HCT116 (cell line): Measurements from ENCODE around the gene LDLR. TPM values are rescaled to one million over a fixed set of nuclear protein-coding genes. Genes with fewer than 3 reads are reported as not detected.

ENCODE experiments used
- ATAC-seq: fragments of 200-7000 bp; cut with Tn5 transposase; 2 replicates; pipeline ENCODE4 v1.9.1; 2020; ENCODE audit warnings: mild to moderate bottlenecking, moderate library complexity
- BruUV-seq: library from RNA; stranded (reverse); fragments of 400-500 nt; replicated peaks from 2 replicates; lab custom pipeline; 2021; lab: Mats Ljungman, UMichigan
- CTCF ChIA-PET: fragments of 300-600 bp; sonication (Branson Sonifier 250); formaldehyde crosslinking; loops from one replicate; lab custom pipeline; 2021; ENCODE audit warnings: antibody characterized with exemption; lab: Charles Lee
- POLR2A ChIA-PET: fragments of 300-600, 350-600 bp; sonication (Branson Sonifier 250); formaldehyde crosslinking; loops from one replicate; lab custom pipeline; 2021; ENCODE audit warnings: antibody characterized with exemption; lab: Charles Lee
- RAD21 ChIA-PET, 2 experiments: fragments of 300-600 bp; sonication (Branson Sonifier 250); formaldehyde crosslinking; loops; one replicate each; lab custom pipeline; 2023; ENCODE audit warnings: low total read pairs in 2 of 2; ENCODE audit not compliant: uncharacterized antibody in 2 of 2, unreplicated experiment in 2 of 2, low non-redundant PET in 1 of 2; lab: Charles Lee
- DNase-seq: peaks from one replicate; pipeline ENCODE4 v3.0.0-alpha.2; 2010; ENCODE audit warnings: low read depth, low spot score
- H2AFZ ChIP-seq: fragments of 200-600 bp; shearing (Covaris generic), sonication (generic); 2 replicates; pipeline ENCODE4 v1.6.1; 2017; ENCODE audit warnings: low read depth, mixed run types, mixed read lengths, antibody characterized with exemption, low read length; ENCODE audit not compliant: poor library complexity, severe bottlenecking
- H3K27ac ChIP-seq: 2 replicates; pipeline ENCODE4 v1.5.1; 2012; ENCODE audit warnings: low read depth, low read length
- H3K27me3 ChIP-seq: fragments of 200-600 bp; sonication (generic); 2 replicates; pipeline ENCODE4 v1.6.1; 2016; ENCODE audit warnings: mixed run types, low read length, mixed read lengths; ENCODE audit not compliant: insufficient read depth
- H3K36me3 ChIP-seq, 2 experiments: fragments of 200-500 bp in 1 of 2; fragments of 200-600 bp in 1 of 2; sonication (Bioruptor generic) in 1 of 2; sonication (generic) in 1 of 2; 2 replicates each; pipeline versions ENCODE4 v1.5.1 to v1.6.1; 2014 to 2016; ENCODE audit warnings: low read length in 2 of 2, inconsistent platforms in 1 of 2, mixed read lengths in 1 of 2, mixed run types in 1 of 2; ENCODE audit not compliant: insufficient read depth in 2 of 2, control insufficient read depth in 1 of 2
- H3K4me1 ChIP-seq, 2 experiments: fragments of 200-600 bp in 1 of 2; sonication (generic) in 1 of 2; 2 replicates each; pipeline versions ENCODE4 v1.5.1 to v1.6.1; 2012 to 2017; ENCODE audit warnings: low read length in 2 of 2, inconsistent platforms in 1 of 2, mild to moderate bottlenecking in 1 of 2, mixed read lengths in 1 of 2, mixed run types in 1 of 2, moderate library complexity in 1 of 2; ENCODE audit not compliant: insufficient read depth in 2 of 2, control insufficient read depth in 1 of 2
- H3K4me2 ChIP-seq: fragments of 200-600 bp; sonication (generic); 2 replicates; pipeline ENCODE4 v1.6.1; 2017; ENCODE audit warnings: mixed run types, low read length, mixed read lengths
- H3K4me3 ChIP-seq, 2 experiments: fragments of 200-600 bp in 1 of 2; sonication (generic) in 1 of 2; replicated peaks in 1 of 2; 2 replicates each; pipeline ENCODE4 v1.5.1; 2011 to 2016; ENCODE audit warnings: low read length in 2 of 2, control low read depth in 1 of 2, low read depth in 1 of 2, mild to moderate bottlenecking in 1 of 2, mixed read lengths in 1 of 2, mixed run types in 1 of 2
- H3K79me2 ChIP-seq: fragments of 200-600 bp; sonication (generic); 2 replicates; pipeline ENCODE4 v1.6.1; 2017; ENCODE audit warnings: mild to moderate bottlenecking, mixed run types, low read length, moderate library complexity, mixed read lengths; ENCODE audit not compliant: insufficient read depth
- H3K9ac ChIP-seq: fragments of 200-600 bp; sonication (generic); 2 replicates; pipeline ENCODE4 v1.6.1; 2016; ENCODE audit warnings: low read length, mixed read lengths
- H3K9me2 ChIP-seq: fragments of 200-600 bp; sonication (generic), shearing (Covaris generic); 2 replicates; pipeline ENCODE4 v1.6.1; 2017; ENCODE audit warnings: mixed run types, mild to moderate bottlenecking, moderate library complexity; ENCODE audit not compliant: insufficient read depth
- H3K9me3 ChIP-seq, 2 experiments: fragments of 200-500 bp in 1 of 2; fragments of 200-600 bp in 1 of 2; sonication (Bioruptor generic) in 1 of 2; sonication (generic) in 1 of 2; 2 replicates each; pipeline ENCODE4 v1.6.1; 2014 to 2017; ENCODE audit warnings: low read length in 2 of 2, mixed read lengths in 2 of 2, inconsistent platforms in 1 of 2, low read depth in 1 of 2, mild to moderate bottlenecking in 1 of 2, mixed run types in 1 of 2, moderate library complexity in 1 of 2; ENCODE audit not compliant: control insufficient read depth in 1 of 2, insufficient read depth in 1 of 2
- H4K20me1 ChIP-seq: fragments of 200-600 bp; sonication (generic), shearing (Covaris generic); 2 replicates; pipeline ENCODE4 v1.6.1; 2017; ENCODE audit warnings: mixed run types, mild to moderate bottlenecking, moderate library complexity; ENCODE audit not compliant: insufficient read depth
- CTCF ChIP-seq, 3 experiments: fragments of 200-600 bp in 1 of 3; sonication (generic) in 1 of 3; IDR thresholded peaks in 2 of 3; conservative IDR thresholded peaks in 1 of 3; 2 replicates each; pipeline ENCODE4 v1.5.1; 2012 to 2017; ENCODE audit warnings: low read depth in 2 of 3, low read length in 2 of 3, antibody characterized with exemption in 1 of 3, borderline replicate concordance in 1 of 3, control low read depth in 1 of 3, mild to moderate bottlenecking in 1 of 3, mixed read lengths in 1 of 3, mixed run types in 1 of 3, moderate library complexity in 1 of 3; ENCODE audit not compliant: insufficient read depth in 1 of 3
- EGR1 ChIP-seq: IDR thresholded peaks from 2 replicates; pipeline ENCODE4 v1.6.1; 2012; ENCODE audit warnings: low read depth
- MAX ChIP-seq: IDR thresholded peaks from 2 replicates; pipeline ENCODE4 v1.6.1; 2012
- RAD21 ChIP-seq: IDR thresholded peaks from 2 replicates; pipeline ENCODE4 v1.6.1; 2012; ENCODE audit warnings: low read depth, mild to moderate bottlenecking
- intact Hi-C: fragments of 100-400 bp; cut with micrococcal nuclease; formaldehyde crosslinking; loops from 2 replicates; pipeline ENCODE4 v1.10.0; 2022
- total RNA-seq: library from RNA; stranded (reverse); gene quantifications from one replicate; pipeline ENCODE4 v1.2.1, GENCODE V29; 2021; ENCODE audit not compliant: unreplicated experiment

LDLR gene
- total RNA-seq, 1 experiment from 2014 or later: 92.4 TPM

GRCh38 chr19:11137542-11138384 lies 48.5 kb downstream of the LDLR start:
- Histone ChIP-seq H3K27me3 (no peaks in the 10 kb centered on the region), H3K4me2 (peak overlapping the region; percentile 85), H3K9me2 (no peaks in the 10 kb centered on the region), H3K9me3 (no peaks in the 10 kb centered on the region), H3K9ac (peak overlapping the region; percentile 49), H3K79me2 (no peaks in the 10 kb centered on the region), H3K4me3 (peak overlapping the region; percentile 26 to 50), H2AFZ (no peak overlapping the region), H3K36me3 (peaks cover 1 to 5% of the 10 kb centered on the region in 2 experiments; a peak in 2 of 4 replicates), H3K4me1 (peaks cover 50 to 57% of the 10 kb centered on the region in 2 experiments), H3K27ac (peak overlapping the region; percentile 92), H4K20me1 (no peaks in the 10 kb centered on the region)
- ATAC-seq: peak; percentile 35
- ChIA-PET CTCF (interaction anchor here (0.7 to 1.8 kb wide), 7 partner anchors 12 to 201 kb away, joined by 3 to 6 read pairs (median 4); no protein-coding TSS in a partner anchor), POLR2A (interaction anchor here (1.6 to 2.4 kb wide), 3 partner anchors 19 to 243 kb away, joined by 4 to 10 read pairs (median 4); partner anchors contain the start of gene KANK2), RAD21 (interaction anchor here (0.6 to 1.6 kb wide), 2 partner anchors 66 to 112 kb away, joined by 3 to 5 read pairs; no protein-coding TSS in a partner anchor)
- DNase-seq: no peak
- BruUV-seq: no TSS peak
- TF ChIP-seq MAX (peak; percentile 52; the same call in 1 of the 2 replicates), EGR1 (no peak), CTCF (IDR thresholded peaks at IDR 0.05 in 2 of 3, conservative IDR thresholded peaks at IDR 0.05 in 1 of 3; ENCODE audit: borderline replicate concordance in 1 of 3, insufficient read depth in 1 of 3, low read depth in 2 of 3, low read length in 2 of 3) (peak; percentile 78 to 86 (median 79)), RAD21 (peak; percentile 95)
- intact Hi-C loops: loop anchor here (1.0 kb wide), 1 partner anchor 67 kb away; no protein-coding TSS in a partner anchor
